K562 (cell line): Measurements from ENCODE around the gene RPP25. TPM values are rescaled to one million over a fixed set of nuclear protein-coding genes. Genes with fewer than 3 reads are reported as not detected.

Experiments used
- CGGBP1 ChIP-seq: fragments of 250-450 bp; sonication (Bioruptor Pico); IDR thresholded peaks from 2 replicates; pipeline ENCODE4 v1.9.0; 2021; ENCODE audit warnings: mild to moderate bottlenecking
- CTBP1 ChIP-seq: fragments of 450-650 bp; IDR thresholded peaks from 2 replicates; pipeline ENCODE4 v1.6.1; 2016; ENCODE audit warnings: borderline replicate concordance
- EHMT2 ChIP-seq: fragments of 450-650 bp; IDR thresholded peaks from 2 replicates; pipeline ENCODE4 v1.6.1; 2018; ENCODE audit warnings: antibody characterized with exemption
- EP300 ChIP-seq: IDR thresholded peaks from 2 replicates; pipeline ENCODE4 v1.6.1; 2012; ENCODE audit warnings: low read length, improper control_type of control experiment
- ETV5 ChIP-seq: sonication (generic); formaldehyde crosslinking; IDR thresholded peaks from 2 replicates; pipeline ENCODE4 v1.4.0; 2020; ENCODE audit warnings: low read depth, mild to moderate bottlenecking, missing genetic modification reagents
- HDAC2 ChIP-seq: fragments of 450-650 bp; IDR thresholded peaks from 2 replicates; pipeline ENCODE4 v1.6.1; 2016; ENCODE audit warnings: mild to moderate bottlenecking
- KAT2B ChIP-seq: IDR thresholded peaks from one replicate; pipeline ENCODE4 v1.6.1; 2012; ENCODE audit warnings: low read depth, mild to moderate bottlenecking, control low read depth, inconsistent platforms, low read length, moderate library complexity
- KAT8 ChIP-seq: fragments of 450-650 bp; IDR thresholded peaks from 2 replicates; pipeline ENCODE4 v1.6.1; 2016; ENCODE audit warnings: low read depth, mild to moderate bottlenecking
- MLX ChIP-seq, 2 experiments: fragments of 450-650 bp in 1 of 2; sonication (generic) in 1 of 2; formaldehyde crosslinking; conservative IDR thresholded peaks; 2 replicates each; pipeline versions ENCODE4 v1.4.0 to v1.8.1; 2020 to 2022; ENCODE audit warnings: mild to moderate bottlenecking in 1 of 2, missing genetic modification reagents in 1 of 2
- NFE2 ChIP-seq: IDR thresholded peaks from 2 replicates; pipeline ENCODE4 v1.6.1; 2014; ENCODE audit warnings: antibody characterized with exemption, low read depth
- NR4A1 ChIP-seq, 2 experiments: fragments of 250-450 bp in 1 of 2; fragments of 450-650 bp in 1 of 2; sonication (Bioruptor Pico) in 1 of 2; IDR thresholded peaks; 2 replicates each; pipeline versions ENCODE4 v1.4.0 to v1.6.1; 2016 to 2020; ENCODE audit warnings: mild to moderate bottlenecking in 2 of 2, missing compliant biosample characterization in 1 of 2, missing genetic modification characterization in 1 of 2, moderate library complexity in 1 of 2
- PML ChIP-seq: IDR thresholded peaks from 2 replicates; pipeline ENCODE4 v1.6.1; 2012; ENCODE audit warnings: low read length, inconsistent platforms
- POLR2B ChIP-seq: fragments of 450-650 bp; IDR thresholded peaks from 2 replicates; pipeline ENCODE4 v1.6.1; 2018; ENCODE audit warnings: low read depth; ENCODE audit not compliant: partially characterized antibody
- RCOR1 ChIP-seq, 2 experiments: IDR thresholded peaks; 2 replicates each; pipeline ENCODE4 v1.6.1; 2012; ENCODE audit warnings: low read depth in 2 of 2, low read length in 2 of 2, borderline replicate concordance in 1 of 2, improper control_type of control experiment in 1 of 2
- SAFB ChIP-seq: fragments of 200-400 bp; formaldehyde crosslinking; IDR thresholded peaks from 2 replicates; pipeline ENCODE4 v1.6.1; 2017; ENCODE audit warnings: low read depth, low read length, borderline replicate concordance
- SIN3A ChIP-seq, 2 experiments: fragments of 150-350 bp in 1 of 2; IDR thresholded peaks; 2 replicates each; pipeline ENCODE4 v1.6.1; 2011 to 2016; ENCODE audit warnings: borderline replicate concordance in 2 of 2, low read depth in 2 of 2, low read length in 2 of 2, mild to moderate bottlenecking in 2 of 2, moderate library complexity in 2 of 2; ENCODE audit not compliant: control insufficient read depth in 1 of 2
- SIRT6 ChIP-seq: IDR thresholded peaks from one replicate; pipeline ENCODE4 v1.6.1; 2012; ENCODE audit warnings: low read depth, mild to moderate bottlenecking, control low read depth, inconsistent platforms, low read length, moderate library complexity
- SMAD2 ChIP-seq: fragments of 150-350 bp; IDR thresholded peaks from 2 replicates; pipeline ENCODE4 v1.6.1; 2014; ENCODE audit warnings: low read depth, mild to moderate bottlenecking, low read length
- SNRNP70 ChIP-seq: fragments of 200-400 bp; formaldehyde crosslinking; optimal IDR thresholded peaks from 2 replicates; pipeline ENCODE3; 2017; ENCODE audit warnings: low read depth, low read length
- TCF3 ChIP-seq: sonication (generic); formaldehyde crosslinking; IDR thresholded peaks from 2 replicates; pipeline ENCODE4 v1.4.0; 2020; ENCODE audit warnings: mild to moderate bottlenecking, missing genetic modification reagents
- THAP7 ChIP-seq: fragments of 250-450 bp; sonication (Bioruptor Pico); IDR thresholded peaks from 2 replicates; pipeline ENCODE4 v1.5.0; 2021
- ZFP91 ChIP-seq: sonication (generic); formaldehyde crosslinking; IDR thresholded peaks from 2 replicates; pipeline ENCODE4 v1.8.0; 2022; ENCODE audit warnings: mild to moderate bottlenecking, missing genetic modification reagents
- ZNF239 ChIP-seq: fragments of 250-450 bp; sonication (Bioruptor Pico); IDR thresholded peaks from 2 replicates; pipeline ENCODE4 v1.4.0; 2020; ENCODE audit warnings: mild to moderate bottlenecking
- ZNF24 ChIP-seq: fragments of 450-650 bp; IDR thresholded peaks from 2 replicates; pipeline ENCODE4 v1.6.1; 2016
- ZNF583 ChIP-seq: fragments of 250-450 bp; sonication (Bioruptor Pico); IDR thresholded peaks from 2 replicates; pipeline ENCODE4 v1.4.0; 2020
- ZNF699 ChIP-seq: fragments of 250-450 bp; sonication (Bioruptor Pico); IDR thresholded peaks from 2 replicates; pipeline ENCODE4 v1.8.0; 2021; ENCODE audit warnings: mild to moderate bottlenecking, moderate library complexity; ENCODE audit not compliant: insufficient replicate concordance
- polyA plus RNA-seq, 8 experiments: library from polyadenylated mRNA; depleted of rRNA in 4 of 8; stranded (reverse) in 5 of 8; unstranded in 3 of 8; fragments of >200 nt; fragmentation: Nextera tagmentation in 2 of 8; fragmentation: Illumina TruSeq in 1 of 8; extraction: Ambion mirVana in 2 of 8; extraction: Trizol in 1 of 8; gene quantifications; 2 replicates each; pipeline versions ENCODE4 v1.2.1 to v1.2.3, GENCODE V29; 2011 to 2014; ENCODE audit warnings: inconsistent platforms in 1 of 8, missing spikeins in 1 of 8
- total RNA-seq, 7 experiments: library from RNA; depleted of rRNA in 6 of 7; stranded (reverse); fragments of >200 nt in 6 of 7; fragmentation: Illumina TruSeq in 2 of 7; extraction: Trizol in 2 of 7; gene quantifications; 2 replicates each; pipeline versions ENCODE4 v1.2.1 to v1.2.3, GENCODE V29; 2011 to 2021; ENCODE audit warnings: low replicate concordance in 1 of 7

RPP25 gene
- total and polyA plus RNA-seq, 9 of the 15 experiments (the other 6 are each of a cell fraction or from before 2014, with no cell fraction given): 1.1 to 12.3 (median 5.6) TPM

GRCh38 chr15:74988007-74988800 lies 31.6 kb upstream of the RPP25 start (continued):
- no peak for TF ChIP-seq SNRNP70
- TF ChIP-seq TCF3 (CRISPR knock-in tag): 0 out of 2 replicates have a peak, but pooled peaks have one; percentile 32
- no peak for TF ChIP-seq NR4A1 (CRISPR knock-in tag; IDR thresholded peaks at IDR 0.05)
- no peak for TF ChIP-seq NR4A1 (tag; IDR thresholded peaks at IDR 0.05)
- no peak for TF ChIP-seq ETV5
- TF ChIP-seq EHMT2: peak; percentile 96
- TF ChIP-seq RCOR1 (IDR thresholded peaks at IDR 0.05; ENCODE audit: borderline replicate concordance in 1 of 2, low read depth in 2 of 2, low read length in 2 of 2): peak in 1 of 2 experiments; percentile 46; a peak in 1 of 4 replicates
- 0 out of 2 replicates have a peak, but pooled peaks have one; percentile 41 for TF ChIP-seq HDAC2
- TF ChIP-seq ZNF24: peak; percentile 58
- TF ChIP-seq SMAD2: no peak
- TF ChIP-seq KAT8: no peak
- no peak for TF ChIP-seq ZNF239
- TF ChIP-seq EP300: no peak
- no peak for TF ChIP-seq POLR2B
- TF ChIP-seq SIN3A (IDR thresholded peaks at IDR 0.05; ENCODE audit: borderline replicate concordance in 2 of 2, control insufficient read depth in 1 of 2, low read depth in 2 of 2, low read length in 2 of 2): peak; percentile 45 to 98; a peak in 2 of 4 replicates
- TF ChIP-seq ZNF699 (CRISPR knock-in tag): no peak
- TF ChIP-seq ZNF583: no peak
- no peak for TF ChIP-seq SAFB
- TF ChIP-seq KAT2B: no peak
- TF ChIP-seq THAP7: no peak
- TF ChIP-seq MLX (CRISPR knock-in tag; conservative IDR thresholded peaks at IDR 0.05): no peak
- TF ChIP-seq ZFP91 (CRISPR knock-in tag): no peak
- TF ChIP-seq CTBP1: peak; percentile 24; the same call in 1 of the 2 replicates
- TF ChIP-seq CGGBP1 (CRISPR knock-in tag): no peak
- no peak for TF ChIP-seq NFE2
- no peak for TF ChIP-seq PML
- no peak for TF ChIP-seq SIRT6
